Upper lobe of left lung (tissue), 4 donors: ENCODE measurements around the gene RGS7.

ENCODE experiments used
- CTCF ChIP-seq, 6 experiments: fragments of 450-650 bp in 4 of 6; fragments of 200-600 bp in 2 of 6; sonication (generic) in 2 of 6; IDR thresholded peaks; one replicate each; pipeline ENCODE4 v1.5.1; 2016 to 2019; ENCODE audit warnings: antibody characterized with exemption in 6 of 6
- EP300 ChIP-seq, 4 donors: sonication (generic); formaldehyde crosslinking; IDR thresholded peaks; one replicate each; pipeline ENCODE4 v1.5.1; 2017; ENCODE audit warnings: antibody characterized with exemption in 4 of 4, control low read depth in 2 of 4
- POLR2A ChIP-seq, 4 donors: fragments of 450-650 bp; IDR thresholded peaks; one replicate each; pipeline ENCODE4 v1.5.1; 2016 to 2017; ENCODE audit warnings: antibody characterized with exemption in 4 of 4, mild to moderate bottlenecking in 2 of 4

- TF ChIP-seq POLR2A (IDR thresholded peaks at IDR 0.05) (no peak), CTCF (IDR thresholded peaks at IDR 0.05) (no peak), EP300 (IDR thresholded peaks at IDR 0.05) (no peak)
Measured at GRCh38 chr1:241181971-241182370, 175.0 kb downstream of the RGS7 start.
